Measurements from ENCODE around the gene NIT1. TPM values are rescaled to one million over a fixed set of nuclear protein-coding genes. Genes with fewer than 3 reads are reported as not detected.

The NIT1 gene
- total RNA-seq, 1 donor from 2014 or later = 70.3 TPM

- ATAC-seq (no peak), DNase-seq (ENCODE audit: low spot score) (no peak)
These were observed 23.0 kb downstream of the NIT1 start for GRCh38 chr1:161140755-161141400.

- DNase-seq (ENCODE audit: low spot score) (no peak), ATAC-seq (no peak)
These were observed 27.9 kb downstream of the NIT1 start for GRCh38 chr1:161145832-161146231.

GRCh38 chr1:161153176-161153575 lies 35.3 kb downstream of the NIT1 start:
- ATAC-seq (no peak), DNase-seq (ENCODE audit: low spot score) (no peak)

DNA sequence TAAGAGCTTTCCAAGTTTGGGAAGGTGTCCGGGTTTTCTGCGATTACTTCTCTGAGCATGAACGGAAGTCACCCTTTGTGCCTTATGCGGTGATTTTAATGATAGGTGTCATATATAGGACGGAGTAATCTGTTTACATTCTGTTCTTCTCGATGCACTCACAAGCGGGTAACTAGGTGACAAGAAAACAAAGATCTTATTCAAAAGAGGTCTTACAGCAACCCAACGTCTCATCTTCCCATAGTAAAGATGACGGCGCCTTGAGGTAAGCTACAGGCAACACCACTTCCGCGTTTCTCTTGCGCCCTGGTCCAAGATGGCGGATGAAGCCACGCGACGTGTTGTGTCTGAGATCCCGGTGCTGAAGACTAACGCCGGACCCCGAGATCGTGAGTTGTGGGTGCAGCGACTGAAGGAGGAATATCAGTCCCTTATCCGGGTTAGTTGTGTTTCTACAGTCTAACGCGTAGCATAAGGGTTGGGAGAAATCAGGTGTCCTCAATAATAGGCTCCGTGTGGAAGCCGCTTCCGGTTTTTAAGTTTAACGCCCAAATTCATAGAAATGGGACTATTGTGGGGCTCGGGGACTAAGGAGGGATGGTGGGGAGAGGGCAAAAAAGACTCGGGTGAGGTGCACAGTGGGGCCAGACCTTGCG lies 35.9 kb downstream of the NIT1 start, which contains the start of gene UFC1:
TSS of gene UFC1 (plus strand) at position 297 of the 656 bp plus-strand sequence. CDS start at position 317, 20 bp downstream.
- ATAC-seq (peak; percentile 93), DNase-seq (ENCODE audit: low spot score) (peak; percentile 82)

- ATAC-seq = no peak
These were observed 40.0 kb downstream of the NIT1 start for GRCh38 chr1:161157867-161158266.

DNA sequence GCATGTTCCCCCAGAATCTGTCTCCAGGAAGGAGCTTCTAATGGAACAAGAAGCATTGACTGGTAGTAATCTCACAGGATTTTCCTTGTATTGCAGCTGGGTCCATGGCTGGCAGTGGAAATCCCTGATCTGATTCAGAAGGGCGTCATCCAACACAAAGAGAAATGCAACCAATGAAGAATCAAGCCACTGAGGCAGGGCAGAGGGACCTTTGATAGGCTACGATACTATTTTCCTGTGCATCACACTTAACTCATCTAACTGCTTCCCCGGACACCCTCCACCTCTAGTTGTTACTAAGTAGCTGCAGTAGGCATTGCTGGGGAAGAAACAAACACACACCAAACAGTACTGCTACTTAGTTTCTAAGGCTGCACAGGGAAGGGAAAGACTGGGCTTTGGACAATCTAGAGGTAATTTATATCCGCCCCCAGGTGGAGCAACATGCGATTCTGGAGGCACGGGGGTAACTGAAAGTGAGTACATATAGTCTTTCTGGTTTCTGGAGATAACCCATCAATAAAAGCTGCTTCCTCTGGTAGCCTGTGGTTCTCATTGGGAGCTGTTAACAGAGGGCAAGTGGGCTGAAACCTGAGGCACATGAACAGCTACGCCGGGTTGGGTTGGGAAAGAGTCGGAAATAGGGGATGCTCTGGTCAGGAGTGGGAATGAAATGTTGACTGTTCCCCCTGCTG lies 40.6 kb downstream of the NIT1 start:
- DNase-seq (ENCODE audit: low spot score) (no peak), ATAC-seq (no peak)

More at GRCh38 chr1:161157867-161158266, 40.0 kb downstream of the NIT1 start:
- no peak for DNase-seq (ENCODE audit: low spot score)

GRCh38 chr1:161159087-161159912 lies 41.4 kb downstream of the NIT1 start, which contains the start of gene USP21:
TSS of gene USP21 (plus strand) at chr1:161159500. CDS start at chr1:161160641, 1,141 bp downstream.
- DNase-seq (ENCODE audit: low spot score) = peak; percentile 94
- ATAC-seq = peak; percentile 97

GRCh38 chr1:161159913-161160243 lies 42.0 kb downstream of the NIT1 start:
- DNase-seq (ENCODE audit: low spot score) (no peak), ATAC-seq (no peak)

DNA sequence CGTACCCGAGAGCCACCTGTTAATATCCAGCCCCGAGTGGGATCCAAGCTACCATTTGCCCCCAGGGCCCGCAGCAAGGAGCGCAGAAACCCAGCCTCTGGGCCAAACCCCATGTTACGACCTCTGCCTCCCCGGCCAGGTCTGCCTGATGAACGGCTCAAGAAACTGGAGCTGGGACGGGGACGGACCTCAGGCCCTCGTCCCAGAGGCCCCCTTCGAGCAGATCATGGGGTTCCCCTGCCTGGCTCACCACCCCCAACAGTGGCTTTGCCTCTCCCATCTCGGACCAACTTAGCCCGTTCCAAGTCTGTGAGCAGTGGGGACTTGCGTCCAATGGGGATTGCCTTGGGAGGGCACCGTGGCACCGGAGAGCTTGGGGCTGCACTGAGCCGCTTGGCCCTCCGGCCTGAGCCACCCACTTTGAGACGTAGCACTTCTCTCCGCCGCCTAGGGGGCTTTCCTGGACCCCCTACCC lies 42.8 kb downstream of the NIT1 start:
- no peak for ATAC-seq
- peak; percentile 46 for DNase-seq (ENCODE audit: low spot score)

GRCh38 chr1:161161652-161162051 lies 43.7 kb downstream of the NIT1 start:
- DNase-seq (ENCODE audit: low spot score) (no peak), ATAC-seq (no peak)

GRCh38 chr1:161162052-161162451 lies 44.1 kb downstream of the NIT1 start:
- no peak for ATAC-seq

GRCh38 chr1:161162806-161163205 lies 44.9 kb downstream of the NIT1 start:
- ATAC-seq (no peak), DNase-seq (ENCODE audit: low spot score) (no peak)

More at GRCh38 chr1:161162052-161162451, 44.1 kb downstream of the NIT1 start:
- no peak for DNase-seq (ENCODE audit: low spot score)

GRCh38 chr1:161163793-161164192 lies 45.9 kb downstream of the NIT1 start:
- ATAC-seq (no peak), DNase-seq (ENCODE audit: low spot score) (no peak)

DNA sequence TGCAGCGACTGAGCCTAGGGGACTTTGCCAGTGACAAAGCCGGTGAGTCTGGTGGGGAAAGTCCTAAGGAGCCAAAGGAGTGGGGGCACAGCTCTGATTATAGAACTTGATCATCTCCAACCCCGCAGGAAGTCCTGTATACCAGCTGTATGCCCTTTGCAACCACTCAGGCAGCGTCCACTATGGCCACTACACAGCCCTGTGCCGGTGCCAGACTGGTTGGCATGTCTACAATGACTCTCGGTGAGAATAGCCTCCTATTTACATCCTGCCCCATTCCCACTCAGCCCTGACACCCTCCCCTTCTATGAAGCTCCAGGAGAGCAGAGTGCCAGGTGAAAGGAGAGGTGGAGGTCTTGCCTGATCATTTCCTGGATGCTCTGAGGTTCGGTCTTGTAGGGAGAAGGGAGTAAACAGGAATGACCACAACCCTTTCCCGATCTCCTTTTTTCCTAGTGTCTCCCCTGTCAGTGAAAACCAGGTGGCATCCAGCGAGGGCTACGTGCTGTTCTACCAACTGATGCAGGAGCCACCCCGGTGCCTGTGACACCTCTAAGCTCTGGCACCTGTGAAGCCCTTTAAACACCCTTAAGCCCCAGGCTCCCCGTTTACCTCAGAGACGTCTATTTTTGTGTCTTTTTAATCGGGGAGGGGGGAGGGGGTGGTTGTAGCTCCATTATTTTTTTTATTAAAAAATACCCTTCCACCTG lies 47.2 kb downstream of the NIT1 start:
- DNase-seq (ENCODE audit: low spot score) (no peak), ATAC-seq (no peak)

- ATAC-seq (peak; percentile 93), DNase-seq (ENCODE audit: low spot score) (peak; percentile 98)
These were observed 48.1 kb downstream of the NIT1 start, which contains the start of gene PPOX for GRCh38 chr1:161165742-161166668. TSS of gene PPOX (plus strand) at chr1:161166426. CDS start at chr1:161166848, 422 bp downstream.

- no peak for ATAC-seq
These were observed 49.0 kb downstream of the NIT1 start for GRCh38 chr1:161166669-161167548.

GRCh38 chr1:161168906-161169305 lies 51.0 kb downstream of the NIT1 start:
- ATAC-seq (no peak), DNase-seq (ENCODE audit: low spot score) (no peak)

More at GRCh38 chr1:161166669-161167548, 49.0 kb downstream of the NIT1 start:
- no peak for DNase-seq (ENCODE audit: low spot score)
